BE2C (cell line): ENCODE measurements around the gene CANX.
"Not testable (repeated sequence)": the region's sequence is repeated elsewhere in the genome, so short reads cannot be mapped to it uniquely, and the experiment has no call there.

Experiments used
- DNase-seq: peaks from one replicate; pipeline ENCODE4 v3.0.0-alpha.2; 2020
- H3K27me3 ChIP-seq: fragments of 250-450 bp; sonication (Bioruptor Pico); 2 replicates; pipeline ENCODE4 v1.5.1; 2020; ENCODE audit warnings: mild to moderate bottlenecking
- H3K36me3 ChIP-seq: fragments of 250-450 bp; sonication (Bioruptor Pico); 2 replicates; pipeline ENCODE4 v1.5.1; 2020; ENCODE audit warnings: mild to moderate bottlenecking
- H3K4me1 ChIP-seq: fragments of 250-450 bp; sonication (Bioruptor Pico); 2 replicates; pipeline ENCODE4 v1.5.1; 2020
- H3K4me3 ChIP-seq: 2 replicates; pipeline ENCODE4 v1.5.1; 2011; ENCODE audit warnings: low read depth, low read length
- H3K9me3 ChIP-seq: fragments of 250-450 bp; sonication (Bioruptor Pico); 2 replicates; pipeline ENCODE4 v1.5.1; 2020
- CTCF ChIP-seq: IDR thresholded peaks from 2 replicates; pipeline ENCODE4 v1.5.1; 2012; ENCODE audit warnings: mild to moderate bottlenecking, low read depth, low read length

The CANX gene

GRCh38 chr5:179733772-179734126 is 35.0 kb downstream of the CANX start:
- Histone ChIP-seq H3K27me3 (no peaks in the 10 kb centered on the region), H3K36me3 (peaks cover 47% of the 10 kb centered on the region), H3K4me1 (peaks cover 3% of the 10 kb centered on the region), H3K4me3 (peak overlapping the region; percentile 92), H3K9me3 (no peaks in the 10 kb centered on the region)
- TF ChIP-seq CTCF, result no peak
- no peak for DNase-seq

- no peaks in the 10 kb centered on the region for H3K27me3 ChIP-seq
- peak overlapping the region; percentile 92 for H3K4me3 ChIP-seq
- no peak for DNase-seq
- H3K9me3 ChIP-seq, result no peaks in the 10 kb centered on the region
- TF ChIP-seq CTCF, result no peak
- H3K4me1 ChIP-seq, result peaks cover 3% of the 10 kb centered on the region
- peaks cover 43% of the 10 kb centered on the region for H3K36me3 ChIP-seq
Observed at GRCh38 chr5:179734536-179735164, 35.9 kb downstream of the CANX start.

- H3K9me3 ChIP-seq, result no peaks in the 10 kb centered on the region
- peaks cover 35% of the 10 kb centered on the region for H3K36me3 ChIP-seq
- no peak for DNase-seq
- TF ChIP-seq CTCF, result no peak
- no peaks in the 10 kb centered on the region; the same call in 1 of the 2 replicates for H3K4me1 ChIP-seq
- H3K27me3 ChIP-seq, result no peaks in the 10 kb centered on the region
- H3K4me3 ChIP-seq, result no peak overlapping the region
Observed at GRCh38 chr5:179738742-179739141, 40.0 kb downstream of the CANX start.

GRCh38 chr5:179744106-179744505 is 45.3 kb downstream of the CANX start:
- not testable (repeated sequence) for H3K4me3 ChIP-seq, H3K9me3 ChIP-seq, H3K27me3 ChIP-seq, DNase-seq, H3K4me1 ChIP-seq
- peaks cover 21% of the 10 kb centered on the region for H3K36me3 ChIP-seq

GRCh38 chr5:179746872-179747271 is 48.1 kb downstream of the CANX start:
- no peaks in the 10 kb centered on the region for H3K9me3 ChIP-seq
- no peak for DNase-seq
- no peaks in the 10 kb centered on the region for H3K27me3 ChIP-seq
- H3K4me3 ChIP-seq, result no peak overlapping the region
- H3K4me1 ChIP-seq, result no peaks in the 10 kb centered on the region
- TF ChIP-seq CTCF, result no peak
- H3K36me3 ChIP-seq, result peaks cover 12% of the 10 kb centered on the region

GRCh38 chr5:179747811-179748210 is 49.0 kb downstream of the CANX start:
- DNase-seq, result no peak
- Histone ChIP-seq H3K36me3 (peaks cover 8% of the 10 kb centered on the region), H3K9me3 (no peaks in the 10 kb centered on the region), H3K4me1 (no peaks in the 10 kb centered on the region), H3K4me3 (no peak overlapping the region), H3K27me3 (no peaks in the 10 kb centered on the region)
- no peak for TF ChIP-seq CTCF
